Erythroblast (primary cell): ENCODE data around the gene ARHGEF28.

ENCODE experiments used
- GATA1 ChIP-seq: IDR thresholded peaks from 2 replicates; pipeline ENCODE4 v1.6.1; 2011; ENCODE audit warnings: low read depth, mild to moderate bottlenecking, control low read depth, low read length, moderate library complexity
- POLR2A ChIP-seq: IDR thresholded peaks from 2 replicates; pipeline ENCODE4 v1.6.1; 2011; ENCODE audit warnings: mild to moderate bottlenecking, low read length

DNA sequence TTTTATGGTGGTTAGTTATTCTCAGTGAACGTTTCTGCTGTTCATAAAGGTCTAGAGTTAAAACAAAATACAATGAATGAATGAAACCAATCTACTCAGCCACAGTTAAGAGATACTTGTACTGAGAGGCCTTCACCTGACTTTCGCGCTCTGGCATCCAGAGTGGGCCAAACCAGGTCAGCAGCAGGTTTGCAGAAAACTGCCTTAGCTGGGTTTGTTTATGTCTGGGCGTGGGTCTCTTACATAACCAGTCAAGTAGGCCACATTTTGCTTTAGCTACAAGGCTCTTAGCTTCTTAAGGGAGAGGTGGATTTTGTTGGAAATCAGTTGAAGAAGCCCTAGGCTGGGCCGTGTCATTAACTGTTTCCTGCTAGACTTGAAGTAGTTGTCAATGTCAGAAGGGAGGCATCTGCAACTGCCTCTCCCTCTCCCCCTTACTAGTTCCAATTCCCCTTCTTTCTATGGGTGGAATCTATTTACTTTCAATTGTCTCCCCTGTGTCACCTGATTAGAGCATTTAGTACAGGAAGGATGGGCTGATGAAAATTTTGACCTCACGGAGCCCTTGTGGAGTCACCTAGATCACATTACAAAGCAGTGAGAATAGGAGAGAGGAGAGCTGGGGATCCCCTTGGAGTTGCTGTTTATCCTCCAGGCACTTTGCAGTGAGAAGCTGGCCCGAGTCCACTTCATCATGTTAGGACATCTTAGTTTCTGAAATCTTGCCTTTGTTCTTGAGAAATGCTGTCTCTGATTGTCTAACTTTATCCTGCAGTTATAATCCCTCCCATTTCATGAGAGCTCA lies 200.5 kb downstream of the ARHGEF28 start:
- TF ChIP-seq POLR2A (no peak), GATA1 (no peak)
